ENCODE results near the gene EFCAB6.

DNA sequence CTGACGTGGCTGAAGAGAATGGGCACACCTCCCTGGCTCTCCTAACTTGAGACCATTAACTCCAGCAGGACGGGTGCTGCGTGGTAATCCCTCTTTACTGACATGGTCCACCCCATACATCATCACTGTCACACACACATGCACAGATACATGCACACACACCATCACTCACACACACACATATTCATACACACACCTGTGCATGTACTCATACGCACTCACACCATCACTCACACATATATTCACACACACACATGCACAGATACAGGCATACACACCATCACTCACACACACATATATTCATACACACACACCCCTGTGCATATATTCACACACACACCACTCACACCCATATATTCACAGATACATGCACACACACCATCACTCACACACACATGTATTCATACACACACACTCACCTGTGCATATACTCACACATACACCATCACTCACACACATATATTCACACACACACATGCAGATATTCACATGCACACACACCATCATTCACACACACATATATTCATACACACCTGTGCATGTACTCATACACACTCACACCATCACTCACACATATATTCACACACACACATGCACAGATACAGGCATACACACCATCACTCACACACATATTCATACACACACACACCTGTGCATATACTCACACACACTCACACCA is 74.8 kb downstream of the EFCAB6 start:
- TF ChIP-seq CREB1 (IDR thresholded peaks at IDR 0.05; ENCODE audit: low read depth) (no peak), FOXM1 (IDR thresholded peaks at IDR 0.05; ENCODE audit: borderline replicate concordance, low read depth) (no peak), TCF12 (IDR thresholded peaks at IDR 0.05; ENCODE audit: low read depth) (no peak), EP300 (IDR thresholded peaks at IDR 0.05; ENCODE audit: borderline replicate concordance) (no peak), YY1 (IDR thresholded peaks at IDR 0.05; ENCODE audit: low read depth) (no peak), TAF1 (IDR thresholded peaks at IDR 0.05; ENCODE audit: low read depth) (no peak), ZBTB7A (IDR thresholded peaks at IDR 0.05; ENCODE audit: low read depth) (no peak), TEAD4 (IDR thresholded peaks at IDR 0.05) (no peak), RAD21 (IDR thresholded peaks at IDR 0.05; ENCODE audit: low read depth) (no peak)
- TF ChIP-seq, protein P1, sequence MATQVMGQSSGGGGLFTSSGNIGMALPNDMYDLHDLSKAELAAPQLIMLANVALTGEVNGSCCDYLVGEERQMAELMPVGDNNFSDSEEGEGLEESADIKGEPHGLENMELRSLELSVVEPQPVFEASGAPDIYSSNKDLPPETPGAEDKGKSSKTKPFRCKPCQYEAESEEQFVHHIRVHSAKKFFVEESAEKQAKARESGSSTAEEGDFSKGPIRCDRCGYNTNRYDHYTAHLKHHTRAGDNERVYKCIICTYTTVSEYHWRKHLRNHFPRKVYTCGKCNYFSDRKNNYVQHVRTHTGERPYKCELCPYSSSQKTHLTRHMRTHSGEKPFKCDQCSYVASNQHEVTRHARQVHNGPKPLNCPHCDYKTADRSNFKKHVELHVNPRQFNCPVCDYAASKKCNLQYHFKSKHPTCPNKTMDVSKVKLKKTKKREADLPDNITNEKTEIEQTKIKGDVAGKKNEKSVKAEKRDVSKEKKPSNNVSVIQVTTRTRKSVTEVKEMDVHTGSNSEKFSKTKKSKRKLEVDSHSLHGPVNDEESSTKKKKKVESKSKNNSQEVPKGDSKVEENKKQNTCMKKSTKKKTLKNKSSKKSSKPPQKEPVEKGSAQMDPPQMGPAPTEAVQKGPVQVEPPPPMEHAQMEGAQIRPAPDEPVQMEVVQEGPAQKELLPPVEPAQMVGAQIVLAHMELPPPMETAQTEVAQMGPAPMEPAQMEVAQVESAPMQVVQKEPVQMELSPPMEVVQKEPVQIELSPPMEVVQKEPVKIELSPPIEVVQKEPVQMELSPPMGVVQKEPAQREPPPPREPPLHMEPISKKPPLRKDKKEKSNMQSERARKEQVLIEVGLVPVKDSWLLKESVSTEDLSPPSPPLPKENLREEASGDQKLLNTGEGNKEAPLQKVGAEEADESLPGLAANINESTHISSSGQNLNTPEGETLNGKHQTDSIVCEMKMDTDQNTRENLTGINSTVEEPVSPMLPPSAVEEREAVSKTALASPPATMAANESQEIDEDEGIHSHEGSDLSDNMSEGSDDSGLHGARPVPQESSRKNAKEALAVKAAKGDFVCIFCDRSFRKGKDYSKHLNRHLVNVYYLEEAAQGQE (IDR thresholded peaks at IDR 0.05; ENCODE audit: low read depth), result no peak
- TF ChIP-seq, protein P2, sequence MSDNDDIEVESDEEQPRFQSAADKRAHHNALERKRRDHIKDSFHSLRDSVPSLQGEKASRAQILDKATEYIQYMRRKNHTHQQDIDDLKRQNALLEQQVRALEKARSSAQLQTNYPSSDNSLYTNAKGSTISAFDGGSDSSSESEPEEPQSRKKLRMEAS (IDR thresholded peaks at IDR 0.05), result no peak

Data from Ishikawa (cell line).